ENCODE results near the gene PTPN20.
A peak's percentile ranks its signal among the peaks of the same experiment; 100 is the strongest.

DNA sequence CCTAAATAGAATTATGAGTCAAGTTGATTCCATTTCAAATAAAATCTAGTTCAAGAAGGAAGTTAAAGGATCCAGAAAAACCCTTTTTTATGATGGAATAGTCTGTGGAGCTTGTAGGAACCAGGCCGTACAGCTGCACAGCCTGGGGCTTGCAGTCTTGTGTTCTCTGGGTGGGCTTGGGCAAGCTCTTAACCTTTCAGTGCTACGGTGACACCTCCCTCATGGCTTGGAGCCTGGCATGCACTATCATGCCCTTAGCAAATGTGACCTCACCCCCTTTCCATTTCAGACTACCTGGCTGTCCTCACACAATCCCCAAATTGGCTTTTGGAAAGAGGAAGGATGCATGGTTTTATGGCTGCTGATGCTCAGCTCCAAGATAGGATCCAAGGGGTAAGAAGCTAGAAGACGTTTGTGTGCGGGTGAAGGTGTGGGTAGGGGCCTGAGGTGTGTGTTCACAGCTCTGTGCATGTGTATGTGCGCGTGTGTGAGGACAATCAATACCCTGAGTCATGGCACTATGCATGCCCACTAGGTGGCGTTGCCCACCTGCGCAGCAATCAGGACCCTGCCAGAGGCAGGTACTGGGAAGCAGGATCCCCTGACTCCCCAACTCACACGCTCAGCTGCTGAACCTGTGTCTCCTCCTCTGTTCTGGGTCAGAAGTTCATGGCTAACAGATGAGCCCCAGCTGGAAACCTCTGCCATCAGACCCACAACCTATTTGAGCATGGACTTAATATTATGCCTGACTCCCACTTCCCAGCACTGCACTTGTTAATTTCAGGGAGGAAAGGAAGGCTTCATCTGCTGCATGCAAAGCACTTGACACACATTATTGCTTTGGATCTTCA lies 113.4 kb downstream of the PTPN20 start:
- peak; percentile 68 to 80 (median 73) for TF ChIP-seq CTCF (IDR thresholded peaks at IDR 0.05)
- no peak for TF ChIP-seq POLR2A (IDR thresholded peaks at IDR 0.05)
